IMR-90 (cell line): ENCODE results near the gene ZW10. TPM values are rescaled to one million over a fixed set of nuclear protein-coding genes. Genes with fewer than 3 reads are reported as not detected.

Experiments used
- ATAC-seq: fragments of 200-7000 bp; cut with Tn5 transposase; 2 replicates; pipeline ENCODE4 v1.9.1; 2020; ENCODE audit warnings: low read depth, mild to moderate bottlenecking, moderate library complexity
- BruUV-seq: library from RNA; stranded (reverse); fragments of 400-500 nt; replicated peaks from 2 replicates; lab custom pipeline; 2021; lab: Mats Ljungman, UMichigan
- CTCF ChIA-PET: fragments of 300-600 bp; formaldehyde crosslinking; extraction: SDS; loops from one replicate; lab custom pipeline; 2021; ENCODE audit warnings: antibody characterized with exemption; lab: Yijun Ruan, JAX
- POLR2A ChIA-PET: fragments of 300-600 bp; sonication (Branson Sonifier 250); formaldehyde crosslinking; loops from one replicate; lab custom pipeline; 2022; ENCODE audit warnings: antibody characterized with exemption; ENCODE audit not compliant: unreplicated experiment; lab: Charles Lee
- DNase-seq: peaks from one replicate; pipeline ENCODE4 v3.0.0; 2013
- H2AFZ ChIP-seq: replicated peaks from 2 replicates; pipeline ENCODE3; 2013; ENCODE audit warnings: low read length, mild to moderate bottlenecking; ENCODE audit not compliant: poor library complexity
- H2AK5ac ChIP-seq: 2 replicates; pipeline ENCODE4 v1.6.1; 2013; ENCODE audit warnings: low read depth, low read length, inconsistent platforms
- H2AK9ac ChIP-seq: replicated peaks from 2 replicates; pipeline ENCODE3; 2013; ENCODE audit warnings: mild to moderate bottlenecking, low read depth, low read length, moderate library complexity; ENCODE audit not compliant: poor library complexity
- H2BK120ac ChIP-seq: 2 replicates; pipeline ENCODE4 v1.6.1; 2013; ENCODE audit warnings: low read depth, low read length, inconsistent platforms
- H2BK15ac ChIP-seq: 3 replicates; pipeline ENCODE4 v1.6.1; 2013; ENCODE audit warnings: low read depth, low read length, inconsistent platforms
- H2BK20ac ChIP-seq: 2 replicates; pipeline ENCODE4 v1.6.1; 2013; ENCODE audit warnings: low read depth, mild to moderate bottlenecking, inconsistent platforms, low read length, moderate library complexity
- H2BK5ac ChIP-seq: 2 replicates; pipeline ENCODE4 v1.6.1; 2013; ENCODE audit warnings: mild to moderate bottlenecking, low read depth, low read length, inconsistent platforms; ENCODE audit not compliant: poor library complexity, severe bottlenecking
- H3K14ac ChIP-seq: replicated peaks from 2 replicates; pipeline ENCODE4 v1.6.1; 2013; ENCODE audit warnings: low read depth, low read length, inconsistent platforms
- H3K18ac ChIP-seq: 2 replicates; pipeline ENCODE4 v1.6.1; 2013; ENCODE audit warnings: low read depth, low read length, control low read depth
- H3K23ac ChIP-seq: 2 replicates; pipeline ENCODE4 v1.6.1; 2013; ENCODE audit warnings: low read depth, low read length, inconsistent platforms
- H3K27ac ChIP-seq: 2 replicates; pipeline ENCODE4 v1.5.1; 2013; ENCODE audit warnings: mild to moderate bottlenecking, control low read depth, low read length; ENCODE audit not compliant: insufficient read depth
- H3K27me3 ChIP-seq: 2 replicates; pipeline ENCODE4 v1.6.1; 2013; ENCODE audit warnings: low read length; ENCODE audit not compliant: control insufficient read depth, insufficient read depth
- H3K36me3 ChIP-seq: 2 replicates; pipeline ENCODE4 v1.6.1; 2013; ENCODE audit warnings: low read length, mixed read lengths; ENCODE audit not compliant: control insufficient read depth, insufficient read depth
- H3K4ac ChIP-seq: 2 replicates; pipeline ENCODE4 v1.6.1; 2013; ENCODE audit warnings: low read depth, low read length, inconsistent platforms
- H3K4me1 ChIP-seq: 2 replicates; pipeline ENCODE4 v1.6.1; 2013; ENCODE audit warnings: low read length, mixed read lengths; ENCODE audit not compliant: control insufficient read depth, insufficient read depth
- H3K4me2 ChIP-seq: 2 replicates; pipeline ENCODE4 v1.6.1; 2013; ENCODE audit warnings: low read depth, mild to moderate bottlenecking, control low read depth, low read length, moderate library complexity
- H3K4me3 ChIP-seq: 2 replicates; pipeline ENCODE4 v1.5.1; 2013; ENCODE audit warnings: low read depth, mild to moderate bottlenecking, control low read depth, low read length, moderate library complexity; ENCODE audit not compliant: insufficient read depth
- H3K56ac ChIP-seq: 2 replicates; pipeline ENCODE4 v1.6.1; 2013; ENCODE audit warnings: low read length, inconsistent platforms; ENCODE audit not compliant: insufficient read depth; ENCODE audit errors: extremely low read depth
- H3K79me1 ChIP-seq, 2 experiments: 2 replicates each; pipeline ENCODE4 v1.6.1; 2013; ENCODE audit warnings: low read length in 2 of 2, inconsistent platforms in 1 of 2, low read depth in 1 of 2
- H3K9ac ChIP-seq: 2 replicates; pipeline ENCODE4 v1.6.1; 2013; ENCODE audit warnings: low read depth, low read length, control low read depth
- H3K9me1 ChIP-seq: 2 replicates; pipeline ENCODE4 v1.6.1; 2013; ENCODE audit warnings: low read length, inconsistent platforms; ENCODE audit not compliant: insufficient read depth
- H3K9me3 ChIP-seq: 2 replicates; pipeline ENCODE4 v1.6.1; 2013; ENCODE audit warnings: low read length; ENCODE audit not compliant: control insufficient read depth, insufficient read depth
- H4K20me1 ChIP-seq: 2 replicates; pipeline ENCODE4 v1.6.1; 2013; ENCODE audit warnings: low read length, inconsistent platforms; ENCODE audit not compliant: insufficient read depth
- H4K5ac ChIP-seq: 2 replicates; pipeline ENCODE4 v1.6.1; 2013; ENCODE audit warnings: mild to moderate bottlenecking, low read depth, low read length, control low read depth
- H4K8ac ChIP-seq, 2 experiments: 2 replicates each; pipeline ENCODE4 v1.6.1; 2013; ENCODE audit warnings: low read depth in 2 of 2, low read length in 2 of 2, control low read depth in 1 of 2, inconsistent platforms in 1 of 2
- H4K91ac ChIP-seq: 2 replicates; pipeline ENCODE4 v1.6.1; 2013; ENCODE audit warnings: low read depth, low read length, inconsistent platforms; ENCODE audit not compliant: insufficient read depth
- BHLHE40 ChIP-seq: fragments of 150-350 bp; IDR thresholded peaks from 2 replicates; pipeline ENCODE4 v1.6.1; 2016; ENCODE audit warnings: mild to moderate bottlenecking, low read depth, low read length
- CEBPB ChIP-seq: IDR thresholded peaks from 2 replicates; pipeline ENCODE4 v1.6.1; 2012; ENCODE audit warnings: low read depth, low read length, improper control_type of control experiment
- CHD1 ChIP-seq: IDR thresholded peaks from 2 replicates; pipeline ENCODE4 v1.6.1; 2012; ENCODE audit warnings: low read depth, low read length, improper control_type of control experiment
- CTCF ChIP-seq: conservative IDR thresholded peaks from 2 replicates; pipeline ENCODE4 v1.5.1; 2012; ENCODE audit warnings: mild to moderate bottlenecking, low read depth, low read length, improper control_type of control experiment
- ELK1 ChIP-seq: fragments of 150-350 bp; IDR thresholded peaks from 2 replicates; pipeline ENCODE4 v1.6.1; 2016; ENCODE audit warnings: low read depth, mild to moderate bottlenecking, low read length, moderate library complexity, borderline replicate concordance
- FOS ChIP-seq: fragments of 150-350 bp; IDR thresholded peaks from 2 replicates; pipeline ENCODE4 v1.6.1; 2016; ENCODE audit warnings: low read depth, low read length
- MAFK ChIP-seq: IDR thresholded peaks from 2 replicates; pipeline ENCODE4 v1.6.1; 2012; ENCODE audit warnings: low read depth, low read length, improper control_type of control experiment
- MAZ ChIP-seq: IDR thresholded peaks from 2 replicates; pipeline ENCODE4 v1.6.1; 2012; ENCODE audit warnings: low read depth, mild to moderate bottlenecking, low read length, improper control_type of control experiment, moderate library complexity, borderline replicate concordance
- MXI1 ChIP-seq: IDR thresholded peaks from 2 replicates; pipeline ENCODE4 v1.6.1; 2012; ENCODE audit warnings: low read depth, mild to moderate bottlenecking, low read length, moderate library complexity, borderline replicate concordance
- NFE2L2 ChIP-seq: fragments of 150-350 bp; IDR thresholded peaks from 2 replicates; pipeline ENCODE4 v1.6.1; 2016; ENCODE audit warnings: low read depth, mild to moderate bottlenecking, low read length
- POLR2A ChIP-seq: IDR thresholded peaks from 2 replicates; pipeline ENCODE4 v1.6.1; 2012; ENCODE audit warnings: mild to moderate bottlenecking, low read depth, low read length
- RAD21 ChIP-seq: IDR thresholded peaks from 2 replicates; pipeline ENCODE4 v1.6.1; 2012; ENCODE audit warnings: low read length, improper control_type of control experiment
- RCOR1 ChIP-seq: IDR thresholded peaks from 2 replicates; pipeline ENCODE4 v1.6.1; 2012; ENCODE audit warnings: mild to moderate bottlenecking, low read length, improper control_type of control experiment; ENCODE audit not compliant: insufficient replicate concordance
- RFX5 ChIP-seq: IDR thresholded peaks from 2 replicates; pipeline ENCODE4 v1.8.0; 2012; ENCODE audit warnings: low read depth, mild to moderate bottlenecking, low read length, moderate library complexity
- SMC3 ChIP-seq: fragments of 150-350 bp; IDR thresholded peaks from 2 replicates; pipeline ENCODE4 v1.6.1; 2016; ENCODE audit warnings: low read depth, mild to moderate bottlenecking, antibody characterized with exemption, low read length, moderate library complexity
- USF2 ChIP-seq: fragments of 150-350 bp; IDR thresholded peaks from 2 replicates; pipeline ENCODE4 v1.6.1; 2017; ENCODE audit warnings: mild to moderate bottlenecking, antibody characterized with exemption, low read length, low read depth
- WGBS, 2 experiments: methylation state at CpG; one replicate each; pipeline versions ENCODE4 v1.1.5 to v1.1.7; 2013; ENCODE audit warnings: missing lambda C conversion rate in 2 of 2; ENCODE audit not compliant: insufficient read length in 1 of 2; ENCODE audit errors: extremely low coverage in 2 of 2; 5-methylcytosine and 5-hydroxymethylcytosine counted together
- dilution Hi-C: fragments of 300-500 bp; cut with HindIII; formaldehyde crosslinking; loops from one replicate; pipeline ENCODE4 v1.14.3; 2018; ENCODE audit warnings: low sequenced_read_pairs; ENCODE audit not compliant: unreplicated experiment
- in situ Hi-C: fragments of 300-500 bp; cut with MboI; formaldehyde crosslinking; loops from 3 replicates; pipeline ENCODE4 v1.14.3; 2019; ENCODE audit warnings: low sequenced_read_pairs, inconsistent platforms, mixed read lengths
- intact Hi-C: fragments of 100-400 bp; cut with micrococcal nuclease; formaldehyde crosslinking; loops from 2 replicates; pipeline ENCODE4 v1.10.0; 2022
- polyA plus RNA-seq, 3 experiments: library from polyadenylated mRNA; depleted of rRNA; stranded (reverse); fragments of >200 nt; gene quantifications; 2 replicates each; pipeline ENCODE4 v1.2.3, GENCODE V29; 2012; ENCODE audit warnings: low replicate concordance in 1 of 3
- total RNA-seq: library from RNA; depleted of rRNA; stranded (reverse); fragments of >200 nt; gene quantifications from 2 replicates; pipeline ENCODE4 v1.2.3, GENCODE V29; 2012

Gene ZW10
- total and polyA plus RNA-seq, 2 of the 4 experiments (the other 2 are of a cell fraction), result 10.3 to 30.6 TPM

GRCh38 chr11:113817162-113817561 lies 43.7 kb upstream of the ZW10 start:
- H2BK120ac ChIP-seq, result no peak overlapping the region
- H3K23ac ChIP-seq, result no peak overlapping the region
- H3K18ac ChIP-seq, result no peak overlapping the region
- intact Hi-C loops (no loop called here), dilution Hi-C loops (no loop called here), in situ Hi-C loops (no loop called here)
- H2BK15ac ChIP-seq, result no peak overlapping the region
- no peak overlapping the region for H3K4ac ChIP-seq
- BruUV-seq, result no TSS peak
- H3K14ac ChIP-seq, result no peak overlapping the region
- no CpG with 5 or more reads among the region's 1 CpG for WGBS, 2 experiments
- H4K5ac ChIP-seq, result no peak overlapping the region
- no peak overlapping the region for H3K27ac ChIP-seq
- no peaks in the 10 kb centered on the region for H4K20me1 ChIP-seq
- no peak overlapping the region for H3K4me3 ChIP-seq
- H3K36me3 ChIP-seq, result peaks cover 17% of the 10 kb centered on the region
- H3K4me1 ChIP-seq, result no peaks in the 10 kb centered on the region
- H3K9me1 ChIP-seq, result no peaks in the 10 kb centered on the region; the same call in 1 of the 2 replicates
- H3K27me3 ChIP-seq, result no peaks in the 10 kb centered on the region
- H2AFZ ChIP-seq, result no peak overlapping the region
- no peak overlapping the region for H4K91ac ChIP-seq
- no peak overlapping the region for H2BK5ac ChIP-seq
- no peaks in the 10 kb centered on the region for H3K79me1 ChIP-seq
- DNase-seq (peak; percentile 51), ATAC-seq (peak; percentile 62; the same call in 1 of the 2 replicates)
- TF ChIP-seq RFX5 (no peak), RAD21 (no peak), USF2 (no peak), SMC3 (no peak), ELK1 (no peak), MAFK (no peak), NFE2L2 (no peak), RCOR1 (no peak), FOS (no peak), CTCF (no peak), BHLHE40 (no peak), CEBPB (no peak), POLR2A (no peak), MAZ (no peak), CHD1 (no peak), MXI1 (no peak)
- CTCF ChIA-PET, result no interaction called here
- POLR2A ChIA-PET, result no interaction called here
- H3K9me3 ChIP-seq, result no peaks in the 10 kb centered on the region
- no peak overlapping the region for H3K4me2 ChIP-seq
- H4K8ac ChIP-seq, result no peak overlapping the region
- H2AK5ac ChIP-seq, result no peak overlapping the region
- no peak overlapping the region for H3K9ac ChIP-seq
- no peak overlapping the region for H2BK20ac ChIP-seq
- no peak overlapping the region for H2AK9ac ChIP-seq
- no peak overlapping the region for H3K56ac ChIP-seq
